Astrocyte of the cerebellum (primary cell): ENCODE measurements around the gene GHRHR.

Experiments used
- DNase-seq: peaks from one replicate; pipeline ENCODE4 v3.0.0-alpha.2; 2011; ENCODE audit warnings: low read depth
- H3K4me3 ChIP-seq: 2 replicates; pipeline ENCODE4 v1.5.1; 2011; ENCODE audit warnings: mild to moderate bottlenecking, low read depth, low read length, moderate library complexity
- in situ Hi-C: cut with HindIII; loops from 2 replicates; pipeline ENCODE4 v1.10.0; 2017; ENCODE audit warnings: low sequenced_read_pairs
- TF ChIP-seq, protein P1 (sequence below): IDR thresholded peaks from 2 replicates; pipeline ENCODE4 v1.5.1; 2012; ENCODE audit warnings: low read length, low read depth, moderate library complexity, mild to moderate bottlenecking; ENCODE audit errors: missing control alignments

GHRHR gene

DNA sequence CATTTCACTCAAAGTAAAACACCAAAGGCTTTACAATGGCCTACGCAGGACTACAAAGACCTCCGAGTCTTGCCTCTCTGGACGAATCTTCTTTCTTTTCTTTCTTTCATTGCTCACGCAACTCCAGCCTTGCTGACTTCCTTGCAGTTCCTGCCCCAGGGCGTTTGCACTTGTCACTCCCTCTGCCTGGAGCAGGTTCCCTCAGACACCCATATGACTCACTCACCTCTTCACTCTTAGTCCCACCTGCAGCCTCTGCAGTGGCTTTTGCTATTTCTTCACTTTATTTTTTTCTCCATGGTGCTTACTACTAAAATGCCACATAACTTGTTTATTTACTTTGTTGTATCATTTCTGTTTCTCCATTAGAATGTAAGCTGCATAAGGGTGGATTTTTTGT, 33.1 kb downstream of the GHRHR start:
- H3K4me3 ChIP-seq = no peak overlapping the region
- TF ChIP-seq, protein P1, sequence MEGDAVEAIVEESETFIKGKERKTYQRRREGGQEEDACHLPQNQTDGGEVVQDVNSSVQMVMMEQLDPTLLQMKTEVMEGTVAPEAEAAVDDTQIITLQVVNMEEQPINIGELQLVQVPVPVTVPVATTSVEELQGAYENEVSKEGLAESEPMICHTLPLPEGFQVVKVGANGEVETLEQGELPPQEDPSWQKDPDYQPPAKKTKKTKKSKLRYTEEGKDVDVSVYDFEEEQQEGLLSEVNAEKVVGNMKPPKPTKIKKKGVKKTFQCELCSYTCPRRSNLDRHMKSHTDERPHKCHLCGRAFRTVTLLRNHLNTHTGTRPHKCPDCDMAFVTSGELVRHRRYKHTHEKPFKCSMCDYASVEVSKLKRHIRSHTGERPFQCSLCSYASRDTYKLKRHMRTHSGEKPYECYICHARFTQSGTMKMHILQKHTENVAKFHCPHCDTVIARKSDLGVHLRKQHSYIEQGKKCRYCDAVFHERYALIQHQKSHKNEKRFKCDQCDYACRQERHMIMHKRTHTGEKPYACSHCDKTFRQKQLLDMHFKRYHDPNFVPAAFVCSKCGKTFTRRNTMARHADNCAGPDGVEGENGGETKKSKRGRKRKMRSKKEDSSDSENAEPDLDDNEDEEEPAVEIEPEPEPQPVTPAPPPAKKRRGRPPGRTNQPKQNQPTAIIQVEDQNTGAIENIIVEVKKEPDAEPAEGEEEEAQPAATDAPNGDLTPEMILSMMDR = no peak
- in situ Hi-C loops = loop anchor here (25.0 kb wide), 1 partner anchor 115 kb away; no protein-coding TSS in a partner anchor
- no peak for DNase-seq

DNA sequence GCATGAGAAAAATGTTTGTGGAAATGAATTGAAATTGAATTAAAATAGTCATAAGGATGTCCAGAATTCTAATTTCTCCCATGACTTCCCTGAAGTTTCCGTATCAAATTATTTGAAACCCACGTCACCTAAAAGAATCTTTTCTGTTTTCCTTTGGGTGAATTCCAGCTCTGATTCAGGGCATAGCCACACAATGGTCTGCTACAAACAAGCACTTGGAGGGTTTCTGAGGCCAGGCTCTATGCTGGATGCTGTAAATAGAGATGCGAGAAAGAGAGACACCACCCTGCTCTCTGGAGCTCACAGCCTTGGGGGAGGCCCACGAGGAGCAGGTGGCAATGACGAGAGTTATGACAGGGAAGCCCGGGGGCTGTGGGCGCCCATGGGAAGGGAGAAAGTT, 33.6 kb downstream of the GHRHR start:
- TF ChIP-seq, protein P1 = no peak
- in situ Hi-C loops = loop anchor here (25.0 kb wide), 1 partner anchor 115 kb away; no protein-coding TSS in a partner anchor
- H3K4me3 ChIP-seq = no peak overlapping the region
- peak; percentile 60 for DNase-seq

DNA sequence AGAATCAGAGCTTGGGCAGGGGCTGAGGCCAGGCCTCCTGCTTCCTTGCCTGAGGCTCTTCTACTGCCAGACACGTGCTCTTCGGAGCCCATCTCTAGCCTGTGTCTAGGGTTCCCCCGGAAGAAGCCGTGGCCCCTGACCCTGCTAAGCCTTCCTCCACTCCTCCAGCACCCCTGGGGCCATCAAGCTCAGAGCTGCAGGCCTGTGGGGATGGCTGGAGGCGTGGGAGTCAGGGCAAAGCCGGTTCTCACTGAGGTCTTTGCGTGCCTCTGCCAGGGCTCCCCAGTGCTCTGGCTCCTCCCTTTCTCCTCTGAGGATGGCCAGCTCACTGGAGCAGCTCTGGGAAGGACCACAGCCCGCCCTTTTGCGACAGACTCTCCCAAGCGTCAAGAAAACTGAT, 34.4 kb downstream of the GHRHR start:
- DNase-seq = no peak
- in situ Hi-C loops = loop anchor here (25.0 kb wide), 1 partner anchor 114 kb away; no protein-coding TSS in a partner anchor
- TF ChIP-seq, protein P1 = no peak
- no peak overlapping the region for H3K4me3 ChIP-seq

DNA sequence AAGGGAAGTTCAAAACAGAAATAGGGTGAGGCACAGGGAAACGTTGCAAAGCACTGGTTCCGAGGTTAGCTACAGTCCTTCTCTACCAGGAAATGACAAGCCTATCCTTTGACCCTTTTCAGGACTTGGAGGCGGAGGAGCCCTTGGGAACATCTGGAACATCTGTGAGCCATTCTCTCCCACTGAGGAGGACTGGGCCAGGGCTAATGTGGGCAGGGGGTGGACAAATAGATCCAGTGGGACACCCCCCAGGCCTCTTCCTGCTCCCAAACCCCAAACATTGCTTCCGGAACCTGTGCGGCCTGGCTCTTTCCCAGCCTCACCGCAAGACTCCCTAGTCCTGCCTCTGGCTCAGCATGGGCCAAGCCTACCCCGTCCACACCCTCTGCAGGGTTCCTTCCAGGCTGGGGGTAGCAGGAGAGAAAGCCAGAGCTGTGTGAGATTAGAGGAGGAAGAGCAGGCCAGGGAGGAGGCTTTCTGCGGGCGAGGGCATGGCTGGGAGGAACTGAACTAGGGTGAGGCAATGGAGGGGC, 36.5 kb downstream of the GHRHR start:
- TF ChIP-seq, protein P1 = no peak
- in situ Hi-C loops = no loop called here
- H3K4me3 ChIP-seq = no peak overlapping the region
- no peak for DNase-seq

DNA sequence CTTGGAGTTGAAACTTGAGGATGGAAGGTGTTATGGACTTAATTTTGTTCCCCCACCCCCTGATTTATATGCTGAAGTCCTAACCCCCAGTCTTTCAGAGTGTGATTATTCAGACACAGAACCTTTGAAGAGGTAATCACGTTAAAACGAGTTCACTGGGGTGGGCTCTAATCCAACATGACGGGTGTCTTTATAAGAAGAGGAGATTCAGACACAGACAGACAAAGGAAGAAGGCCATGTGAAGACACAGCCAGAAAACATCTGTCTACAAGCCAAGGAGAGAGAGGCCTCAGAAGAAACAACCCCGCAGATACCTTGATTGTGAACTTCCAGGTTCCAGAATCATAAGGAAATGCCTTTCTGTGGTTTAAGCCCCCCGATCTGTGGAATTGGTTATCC, 37.0 kb downstream of the GHRHR start:
- DNase-seq = no peak
- in situ Hi-C loops = no loop called here
- no peak overlapping the region for H3K4me3 ChIP-seq
- TF ChIP-seq, protein P1 = no peak

DNA sequence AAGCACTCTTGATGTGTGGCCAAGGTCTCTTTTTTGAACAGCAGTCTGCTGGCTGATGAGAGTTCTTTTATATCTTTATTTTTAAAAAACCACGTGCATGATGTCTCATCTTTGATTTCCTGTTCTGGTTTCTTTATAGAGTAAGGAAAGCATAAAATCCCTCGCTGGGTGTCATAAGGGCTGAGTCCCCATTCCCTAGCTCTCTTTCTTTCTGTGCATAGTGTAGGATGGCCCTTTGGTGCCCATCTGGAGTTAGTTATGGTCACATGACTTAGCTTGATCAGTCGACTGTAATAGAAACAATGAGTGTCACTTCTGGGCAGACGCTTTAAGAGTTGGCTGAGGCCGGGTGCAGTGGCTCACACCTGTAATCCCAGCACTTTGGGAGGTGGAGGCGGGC, 38.5 kb downstream of the GHRHR start:
- in situ Hi-C loops = no loop called here
- no peak for DNase-seq
- no peak overlapping the region for H3K4me3 ChIP-seq
- TF ChIP-seq, protein P1 = no peak
